Right cardiac atrium (tissue), 5 donors: Measurements from ENCODE around the gene CCDC148. TPM values are rescaled to one million over a fixed set of nuclear protein-coding genes. Genes with fewer than 3 reads are reported as not detected.
"Not testable (repeated sequence)": the region's sequence is repeated elsewhere in the genome, so short reads cannot be mapped to it uniquely, and the experiment has no call there.

Experiments
- ATAC-seq, 2 donors: fragments of 200-7000 bp; cut with Tn5 transposase; one replicate each; pipeline versions ENCODE4 v1.8.0 to v1.9.1; 2020; ENCODE audit warnings: moderate library complexity in 2 of 2, mild to moderate bottlenecking in 1 of 2
- DNase-seq, 3 donors: peaks; one replicate each; pipeline ENCODE4 v3.0.0-alpha.2; 2020
- H3K27ac ChIP-seq: one replicate; pipeline ENCODE4 v1.5.1; 2013; ENCODE audit warnings: mild to moderate bottlenecking, low read length, control low read depth, moderate library complexity
- H3K27me3 ChIP-seq: one replicate; pipeline ENCODE4 v1.6.1; 2013; ENCODE audit not compliant: control insufficient read depth, insufficient read depth
- H3K4me1 ChIP-seq: one replicate; pipeline ENCODE4 v1.6.1; 2013; ENCODE audit warnings: low read length; ENCODE audit not compliant: control insufficient read depth, insufficient read depth
- H3K4me3 ChIP-seq: one replicate; pipeline ENCODE4 v1.5.1; 2013; ENCODE audit warnings: low read length, control low read depth
- H3K9me3 ChIP-seq: one replicate; pipeline ENCODE4 v1.6.1; 2013; ENCODE audit warnings: low read length; ENCODE audit not compliant: control insufficient read depth
- WGBS: extraction: QIAGEN DNeasy Blood & Tissue Kit; methylation state at CpG from one replicate; pipeline ENCODE4 v1.1.7; 2013; 5-methylcytosine and 5-hydroxymethylcytosine counted together
- intact Hi-C, 4 donors: fragments of 100-400 bp; cut with DNase I; formaldehyde crosslinking; loops; one replicate each; pipeline versions ENCODE4 v1.11.0 to v1.14.0; 2022 to 2023
- polyA plus RNA-seq: library from polyadenylated mRNA; stranded (reverse); fragments of 200-250 nt; gene quantifications from one replicate; pipeline ENCODE4 v1.2.3, GENCODE V29; 2013
- total RNA-seq, 4 donors: library from RNA; stranded (reverse); fragmentation: NEBNext Ultra II Directional; extraction: Animal tissue kit (Norgen Biotek cat#: 25700); gene quantifications; one replicate each; pipeline ENCODE4 v1.2.1, GENCODE V29; 2021
- donor health status: healthy with polysubstance abuse.
- donor health status: DM: no; HTN: yes; CAD: no.
- donor health status: DM: no; HTN: no; CAD: no.
- donor health status: DM: no; HTN: yes; CAD: no; lungs with severe emphysema.
- donor health status: DM: yes; HTN: yes; CAD: no.

CCDC148 gene
- total and polyA plus RNA-seq, 5 donors = 0.23 to 2.4 (median 1.1) TPM

- no peaks in the 10 kb centered on the region for H3K4me1 ChIP-seq
- ATAC-seq (no peak), DNase-seq (no peak)
- no peak overlapping the region for H3K27ac ChIP-seq
- H3K4me3 ChIP-seq = no peak overlapping the region
- intact Hi-C loops = no loop called here
- H3K27me3 ChIP-seq = no peaks in the 10 kb centered on the region
- H3K9me3 ChIP-seq = no peaks in the 10 kb centered on the region
- 95% methylated on average over 1 of the region's 1 CpG for WGBS
Measured at GRCh38 chr2:158357122-158357521, 99.4 kb downstream of the CCDC148 start.

DNA sequence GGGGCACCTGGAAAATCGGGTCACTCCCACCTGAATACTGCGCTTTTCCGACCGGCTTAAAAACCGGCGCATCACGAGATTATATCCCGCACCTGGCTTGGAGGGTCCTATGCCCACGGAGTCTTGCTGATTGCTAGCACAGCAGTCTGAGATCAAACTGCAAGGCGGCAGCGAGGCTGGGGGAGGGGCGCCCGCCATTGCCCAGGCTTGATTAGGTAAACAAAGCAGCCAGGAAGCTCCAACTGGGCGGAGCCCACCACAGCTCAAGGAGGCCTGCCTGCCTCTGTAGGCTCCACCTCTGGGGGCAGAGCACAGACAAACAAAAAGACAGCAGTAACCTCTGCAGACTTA lies 105.1 kb downstream of the CCDC148 start:
- H3K27ac ChIP-seq, DNase-seq, intact Hi-C loops, H3K4me3 ChIP-seq, H3K27me3 ChIP-seq, ATAC-seq, H3K9me3 ChIP-seq, H3K4me1 ChIP-seq: not testable (repeated sequence)
- WGBS = 91% methylated on average over 9 of the region's 14 CpGs

DNA sequence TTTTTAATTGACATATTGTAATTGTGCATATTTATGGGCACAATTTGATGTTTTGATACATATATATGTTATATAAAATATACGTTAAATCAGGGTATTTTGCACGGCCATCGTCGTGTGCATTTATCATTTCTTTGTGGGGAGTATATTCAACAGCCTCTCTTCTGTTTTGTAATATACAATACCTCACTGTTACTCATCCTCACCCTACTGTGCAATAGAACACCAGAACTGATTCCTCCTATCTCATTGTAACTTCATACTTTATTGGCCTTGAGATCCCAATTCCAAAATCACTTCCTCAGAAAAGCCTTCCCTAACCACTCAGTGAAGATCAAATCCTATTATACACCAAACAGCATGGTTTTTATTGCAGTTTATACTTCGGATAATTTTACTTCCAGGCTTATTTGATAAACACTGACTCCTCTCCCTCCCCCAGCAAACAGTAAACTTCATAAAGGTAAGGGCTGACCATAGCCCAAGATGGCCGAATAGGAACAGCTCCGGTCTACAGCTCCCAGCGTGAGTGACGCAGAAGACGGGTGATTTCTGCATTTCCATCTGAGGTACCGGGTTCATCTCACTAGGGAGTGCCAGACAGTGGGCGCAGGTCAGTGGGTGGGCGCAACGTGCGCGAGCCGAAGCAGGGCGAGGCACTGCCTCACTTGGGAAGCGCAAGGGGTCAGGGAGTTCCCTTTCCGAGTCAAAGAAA lies 105.6 kb downstream of the CCDC148 start:
- H3K9me3 ChIP-seq, ATAC-seq, intact Hi-C loops, H3K27ac ChIP-seq, H3K4me1 ChIP-seq, H3K4me3 ChIP-seq, H3K27me3 ChIP-seq, DNase-seq: not testable (repeated sequence)
- 97% methylated on average over 20 of the region's 20 CpGs for WGBS

GRCh38 chr2:158346032-158346431 lies 110.5 kb downstream of the CCDC148 start:
- Histone ChIP-seq H3K4me3 (no peak overlapping the region), H3K4me1 (no peaks in the 10 kb centered on the region), H3K27me3 (no peaks in the 10 kb centered on the region), H3K27ac (no peak overlapping the region), H3K9me3 (no peaks in the 10 kb centered on the region)
- ATAC-seq (no peak), DNase-seq (no peak)
- intact Hi-C loops = no loop called here
- WGBS = 56% methylated on average over 2 of the region's 2 CpGs

DNA sequence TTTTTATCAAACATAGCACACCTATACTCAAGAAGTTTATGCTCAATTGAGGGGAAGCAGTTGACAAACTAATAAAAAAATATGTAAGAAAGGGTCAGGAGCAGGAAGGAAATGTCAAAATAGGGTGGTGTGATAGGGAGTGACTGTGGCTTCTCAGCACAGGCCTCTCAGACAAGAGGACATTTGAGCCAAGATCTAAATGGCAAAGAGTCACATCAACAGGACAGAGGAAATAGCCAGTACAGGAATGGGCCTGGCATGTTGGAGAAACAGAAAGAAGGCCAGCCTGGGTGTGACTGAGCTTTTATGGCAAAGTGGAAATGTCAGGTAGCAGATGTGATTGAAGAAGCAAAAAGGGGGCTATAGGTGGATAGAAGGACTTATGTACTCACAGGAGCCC lies 117.0 kb downstream of the CCDC148 start:
- Histone ChIP-seq H3K9me3 (no peaks in the 10 kb centered on the region), H3K4me3 (no peak overlapping the region), H3K4me1 (peaks cover 4% of the 10 kb centered on the region), H3K27me3 (no peaks in the 10 kb centered on the region), H3K27ac (no peak overlapping the region)
- intact Hi-C loops = no loop called here
- DNase-seq (no peak), ATAC-seq (peak in 1 of 2 donors; percentile 45)

DNA sequence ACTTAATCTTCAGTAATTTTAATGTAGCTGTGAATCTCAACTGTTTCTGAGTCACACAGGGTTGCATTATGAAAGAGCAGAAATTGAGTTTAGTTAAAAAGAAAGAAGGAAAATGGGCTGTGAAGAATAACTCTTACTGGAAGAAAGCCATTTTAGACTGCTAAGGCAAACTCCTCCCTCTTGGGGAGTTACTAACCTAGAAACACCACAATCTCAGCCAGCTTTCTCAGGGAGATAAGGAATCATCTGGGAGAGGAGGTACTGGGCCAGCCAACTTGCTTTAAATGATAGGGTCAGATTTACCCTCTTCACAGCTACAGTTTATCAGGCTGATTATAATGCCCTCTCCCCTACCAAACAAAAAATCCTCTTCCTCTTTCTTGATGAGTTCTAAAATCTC lies 119.5 kb downstream of the CCDC148 start:
- intact Hi-C loops = no loop called here
- Histone ChIP-seq H3K4me1 (peaks cover 4% of the 10 kb centered on the region), H3K4me3 (no peak overlapping the region), H3K9me3 (no peaks in the 10 kb centered on the region), H3K27me3 (no peaks in the 10 kb centered on the region), H3K27ac (no peak overlapping the region)
- ATAC-seq = peak in 1 of 2 donors; percentile 81
- no peak for DNase-seq

GRCh38 chr2:158331799-158332198 lies 124.8 kb downstream of the CCDC148 start:
- H3K4me3 ChIP-seq, H3K9me3 ChIP-seq, ATAC-seq, H3K4me1 ChIP-seq, DNase-seq, H3K27me3 ChIP-seq, intact Hi-C loops, H3K27ac ChIP-seq: not testable (repeated sequence)
- WGBS = 95% methylated on average over 2 of the region's 2 CpGs

GRCh38 chr2:158325782-158326340 lies 130.7 kb downstream of the CCDC148 start:
- Histone ChIP-seq H3K4me1 (no peaks in the 10 kb centered on the region), H3K4me3 (no peak overlapping the region), H3K27ac (no peak overlapping the region), H3K9me3 (no peaks in the 10 kb centered on the region), H3K27me3 (no peaks in the 10 kb centered on the region)
- no peak for ATAC-seq
- DNase-seq = no peak
- 43% methylated on average over 2 of the region's 2 CpGs for WGBS
- intact Hi-C loops = no loop called here

DNA sequence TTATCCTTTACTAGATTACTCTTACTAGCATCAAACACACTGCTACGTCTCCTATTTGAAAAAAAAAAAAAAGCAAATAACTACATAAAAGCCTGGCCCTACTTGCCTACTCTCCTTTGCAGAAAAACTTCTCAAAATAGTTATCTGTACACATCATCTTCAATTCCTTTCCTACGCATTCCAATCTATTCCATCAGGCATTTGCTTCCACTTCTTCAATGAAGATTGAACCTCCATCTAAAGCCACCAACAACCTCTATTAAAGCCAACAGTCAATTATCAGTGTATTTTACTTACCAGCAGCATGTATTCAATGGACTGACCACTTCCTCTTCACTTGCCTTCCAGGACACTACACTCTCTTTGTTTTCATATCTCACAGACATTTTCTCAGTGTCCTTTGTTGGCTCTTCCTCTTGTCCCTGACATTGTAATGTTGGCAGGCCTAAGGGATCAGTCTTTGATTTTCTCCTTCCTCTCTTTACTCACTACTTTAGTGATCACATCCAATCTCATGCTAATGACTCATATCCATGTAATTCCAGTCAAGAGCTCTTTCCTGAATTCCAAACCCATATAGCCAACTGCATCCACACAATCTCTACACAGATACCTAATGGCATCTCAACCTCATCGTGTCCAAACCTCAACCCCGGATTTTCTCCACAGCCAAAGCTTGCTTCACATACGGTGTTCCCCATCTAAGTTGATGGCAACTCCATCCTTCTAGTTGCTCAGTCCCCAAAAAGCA lies 131.3 kb downstream of the CCDC148 start:
- 79% methylated on average over 5 of the region's 5 CpGs for WGBS
- Histone ChIP-seq H3K4me1 (no peaks in the 10 kb centered on the region), H3K4me3 (no peak overlapping the region), H3K9me3 (no peaks in the 10 kb centered on the region), H3K27me3 (no peaks in the 10 kb centered on the region), H3K27ac (no peak overlapping the region)
- DNase-seq = no peak
- ATAC-seq = no peak
- intact Hi-C loops = no loop called here

GRCh38 chr2:158323381-158323780 lies 133.2 kb downstream of the CCDC148 start:
- Histone ChIP-seq H3K27me3 (no peaks in the 10 kb centered on the region), H3K9me3 (no peaks in the 10 kb centered on the region), H3K27ac (no peak overlapping the region), H3K4me1 (no peaks in the 10 kb centered on the region), H3K4me3 (no peak overlapping the region)
- no peak for DNase-seq
- no peak for ATAC-seq
- intact Hi-C loops = no loop called here
- 91% methylated on average over 1 of the region's 1 CpG for WGBS

- Histone ChIP-seq H3K27me3 (no peaks in the 10 kb centered on the region), H3K4me3 (no peak overlapping the region), H3K27ac (no peak overlapping the region), H3K9me3 (no peaks in the 10 kb centered on the region), H3K4me1 (peaks cover 2% of the 10 kb centered on the region)
- intact Hi-C loops = no loop called here
- DNase-seq (no peak), ATAC-seq (no peak)
- WGBS = 20% methylated on average over 3 of the region's 3 CpGs
Measured at GRCh38 chr2:158321264-158321663, 135.3 kb downstream of the CCDC148 start.
